SKM-1 (cell line): Measurements from ENCODE around the gene UBE2D3.

Experiments
- DNase-seq: peaks from one replicate; lab custom pipeline; 2025; ENCODE audit not compliant: unreplicated experiment; lab: John Stamatoyannopoulos, UW

The UBE2D3 gene

DNA sequence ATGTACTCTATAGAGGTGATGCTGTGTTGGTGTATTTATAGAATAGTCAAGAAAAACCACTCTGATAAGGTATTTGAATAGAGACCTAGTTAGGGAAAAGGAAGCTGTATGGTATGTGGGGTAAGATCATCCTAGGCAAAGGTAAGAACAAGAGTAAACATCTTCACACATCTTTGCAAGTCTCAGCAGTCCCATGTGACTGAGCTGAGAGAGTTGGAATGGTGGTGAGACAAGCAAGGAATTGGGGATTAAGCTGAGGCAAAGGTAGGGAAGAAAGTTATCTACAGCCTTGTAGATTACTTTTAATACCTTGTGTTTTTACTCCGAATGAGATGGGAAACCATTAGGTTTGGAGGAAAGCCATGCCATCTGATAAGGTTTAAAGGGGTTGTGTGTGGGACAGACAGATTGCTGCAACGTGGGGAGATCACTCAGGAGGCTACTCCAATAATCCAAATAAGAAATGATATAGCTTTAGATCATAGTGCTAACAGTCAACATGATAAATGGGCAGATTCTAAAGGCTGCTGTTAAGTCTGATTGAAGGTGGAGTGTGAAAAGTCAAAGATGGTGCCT lies 34.9 kb downstream of the UBE2D3 start:
- no peak for DNase-seq

DNA sequence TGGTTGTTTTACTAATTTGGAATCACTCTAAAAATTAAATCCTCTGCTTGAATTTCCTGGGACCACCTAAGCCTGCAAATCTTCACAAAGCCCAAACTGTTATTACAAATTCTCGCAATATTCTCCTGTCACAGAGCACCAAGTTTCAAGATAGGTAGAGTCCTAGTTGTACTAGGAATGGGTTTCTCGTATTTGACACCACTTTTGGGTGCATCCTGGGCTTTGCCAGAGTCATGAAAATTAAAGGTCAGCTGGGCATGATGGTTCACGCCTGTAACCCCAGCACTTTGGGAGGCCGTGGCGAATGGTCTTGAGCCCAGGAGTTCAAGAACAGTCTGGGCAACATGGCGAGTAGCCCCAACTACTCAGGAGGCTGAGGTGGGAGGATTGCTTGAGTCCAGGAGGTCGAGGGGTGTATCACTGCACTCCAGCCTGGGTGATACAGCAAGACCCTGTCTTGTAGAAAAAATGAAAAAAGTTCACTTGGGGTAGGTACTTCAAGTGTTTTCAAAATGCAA lies 36.0 kb downstream of the UBE2D3 start:
- DNase-seq, result no peak

DNA sequence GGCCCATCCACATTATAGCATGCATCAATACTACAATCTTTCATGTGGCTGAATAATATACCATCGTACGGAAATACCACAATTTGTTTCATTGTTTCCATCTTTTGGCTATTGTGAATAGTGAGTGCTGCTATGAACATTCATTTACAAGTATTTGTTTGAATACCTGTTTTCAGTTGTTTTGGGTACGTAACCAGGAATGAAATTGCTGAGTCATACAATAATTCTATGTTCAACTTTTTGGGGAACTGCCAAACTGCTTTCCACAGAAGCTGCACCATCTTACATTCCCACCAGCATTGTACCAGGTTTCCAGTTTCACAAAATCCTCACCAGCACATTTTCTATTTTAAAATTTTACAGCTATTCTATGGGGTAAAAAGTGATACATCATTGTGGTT lies 38.0 kb downstream of the UBE2D3 start:
- no peak for DNase-seq

DNA sequence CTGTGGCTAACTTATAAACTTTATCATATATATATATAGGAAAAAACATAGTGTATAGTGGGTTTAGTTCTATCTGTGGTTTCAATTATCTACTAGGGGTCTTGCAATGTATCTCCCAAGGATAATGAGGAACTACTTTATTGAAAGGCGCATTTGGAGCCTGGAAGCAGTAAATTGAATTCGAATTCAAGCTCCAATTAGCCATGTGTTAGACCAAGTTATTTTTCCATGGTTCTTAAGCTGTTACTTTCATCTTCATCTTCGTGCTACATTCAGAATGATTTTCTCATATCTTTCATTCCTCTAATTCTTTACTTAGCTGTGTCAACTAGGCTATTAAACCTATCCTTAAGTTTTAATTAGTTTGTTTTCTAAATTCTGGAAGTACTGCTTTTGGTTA lies 39.4 kb downstream of the UBE2D3 start:
- no peak for DNase-seq

DNA sequence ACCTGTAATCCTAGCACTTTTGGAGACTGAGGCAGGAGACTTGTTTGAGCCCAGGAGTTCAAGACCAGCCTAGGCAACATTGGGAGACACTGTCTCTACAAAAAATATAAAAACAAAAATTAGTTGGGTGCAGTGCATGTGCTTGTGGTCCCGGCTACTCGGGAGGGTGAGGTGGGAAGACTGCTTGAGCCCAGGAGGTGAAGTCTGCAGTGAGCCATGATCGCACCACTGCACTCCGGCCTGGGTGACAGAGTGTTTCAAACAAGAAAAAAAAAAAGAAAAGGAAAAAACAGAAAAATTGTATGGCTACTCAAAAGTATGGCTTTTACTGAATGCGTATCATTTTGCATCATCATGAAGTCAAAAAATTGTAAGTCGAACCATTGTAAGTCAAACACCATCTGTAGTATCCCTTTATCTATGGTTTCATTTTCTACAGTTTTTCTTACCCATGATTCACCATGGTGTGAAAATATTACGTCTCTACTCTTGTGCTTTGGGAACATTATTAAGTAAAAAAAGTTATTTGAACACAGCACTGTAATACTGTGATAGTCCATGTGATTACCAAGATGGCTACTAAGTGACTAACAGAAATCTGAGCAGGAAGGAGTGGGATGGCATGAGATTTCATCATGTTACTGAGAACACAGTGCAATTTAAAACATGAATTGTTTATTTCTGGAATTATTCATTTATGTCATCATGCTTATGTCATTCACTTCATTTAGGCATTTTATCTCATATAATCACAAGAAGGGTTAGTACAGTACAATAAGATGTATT lies 40.1 kb downstream of the UBE2D3 start:
- DNase-seq, result no peak

DNA sequence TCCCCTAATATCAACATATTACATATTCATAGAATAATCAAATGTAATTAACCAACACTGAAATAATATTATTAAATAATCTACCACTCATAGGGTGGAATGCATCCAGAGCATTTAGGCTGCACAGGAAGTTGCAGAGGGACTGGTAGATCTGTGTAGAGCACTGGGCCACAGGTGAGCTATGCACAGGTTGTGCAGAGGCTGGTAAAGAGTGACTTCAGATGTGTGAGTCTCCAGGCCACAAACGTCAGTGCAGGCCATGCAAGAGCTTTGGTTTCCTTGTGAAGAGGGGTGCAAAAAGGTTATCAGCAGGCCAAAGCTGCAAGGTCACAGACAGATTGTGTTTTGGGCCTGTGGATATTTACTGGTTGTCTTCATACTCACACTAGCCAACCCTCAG lies 41.1 kb downstream of the UBE2D3 start:
- DNase-seq, result no peak

DNA sequence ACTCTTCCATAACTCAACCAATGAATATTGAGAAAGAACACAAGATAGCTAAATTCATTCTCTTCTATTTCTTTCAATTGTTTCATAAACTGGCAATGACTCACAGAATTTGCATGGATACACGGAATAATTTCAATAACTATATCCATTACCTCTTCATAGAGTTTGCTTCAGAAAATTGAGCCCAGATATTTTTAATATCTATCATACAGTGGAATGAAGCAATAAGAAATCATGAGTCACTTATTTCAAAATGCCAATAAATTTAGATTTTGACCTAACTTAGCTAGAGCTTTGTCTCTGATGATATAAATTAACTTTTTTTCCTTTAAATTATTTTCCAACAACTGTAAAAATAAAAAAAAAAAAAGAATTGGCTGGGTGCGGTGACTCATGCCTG lies 44.3 kb downstream of the UBE2D3 start:
- DNase-seq, result no peak

DNA sequence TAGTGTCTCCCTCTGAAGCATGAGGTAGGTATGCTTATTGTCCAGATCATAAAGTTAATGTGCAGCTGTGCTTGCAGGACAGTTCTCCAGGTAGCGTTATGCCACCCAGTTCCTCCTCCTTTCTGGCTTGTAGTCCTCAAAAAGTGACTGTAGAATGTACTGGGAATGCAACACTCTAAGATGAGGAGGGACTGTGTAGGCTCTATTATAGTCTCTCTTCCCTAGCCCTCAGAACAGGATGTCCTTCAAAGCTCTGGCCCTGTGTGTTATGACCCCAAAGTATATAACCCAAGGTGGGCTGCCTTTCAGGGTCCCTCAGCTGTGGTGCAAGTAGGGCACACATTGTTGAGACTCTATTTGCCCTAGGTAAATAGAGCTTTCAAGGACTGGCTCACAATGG lies 45.8 kb downstream of the UBE2D3 start:
- DNase-seq, result no peak

DNA sequence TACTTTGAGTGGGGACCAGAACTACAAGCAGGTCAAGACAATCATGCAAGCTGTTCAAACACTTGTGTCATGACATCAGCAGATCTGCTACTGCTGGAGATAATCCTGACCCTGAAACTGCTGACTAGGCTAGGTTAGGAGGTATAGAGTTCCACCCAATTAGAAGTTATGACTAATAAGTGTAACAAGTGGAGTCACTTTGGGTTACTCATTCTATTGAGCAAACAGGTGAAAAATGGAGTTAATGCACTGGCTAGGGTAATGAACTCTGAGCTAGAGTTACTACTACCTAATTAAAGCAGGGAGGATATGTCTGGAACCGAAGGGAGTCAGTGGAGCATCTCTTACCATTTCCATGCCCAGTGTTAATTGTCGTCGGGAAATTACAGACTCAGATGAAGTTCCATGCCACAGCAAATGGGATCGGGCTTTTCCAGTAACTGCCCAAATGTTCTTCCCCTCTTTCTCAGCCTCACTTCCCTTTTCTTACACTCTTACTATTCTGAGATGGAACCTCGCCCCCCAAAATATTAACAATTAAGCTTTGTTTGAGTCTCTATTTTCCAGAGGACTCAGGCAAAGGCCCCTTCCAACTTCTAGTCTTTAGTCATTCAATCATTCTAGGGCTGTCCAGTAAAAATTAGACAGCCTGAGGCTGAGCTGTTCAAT lies 46.7 kb downstream of the UBE2D3 start:
- DNase-seq, result no peak

DNA sequence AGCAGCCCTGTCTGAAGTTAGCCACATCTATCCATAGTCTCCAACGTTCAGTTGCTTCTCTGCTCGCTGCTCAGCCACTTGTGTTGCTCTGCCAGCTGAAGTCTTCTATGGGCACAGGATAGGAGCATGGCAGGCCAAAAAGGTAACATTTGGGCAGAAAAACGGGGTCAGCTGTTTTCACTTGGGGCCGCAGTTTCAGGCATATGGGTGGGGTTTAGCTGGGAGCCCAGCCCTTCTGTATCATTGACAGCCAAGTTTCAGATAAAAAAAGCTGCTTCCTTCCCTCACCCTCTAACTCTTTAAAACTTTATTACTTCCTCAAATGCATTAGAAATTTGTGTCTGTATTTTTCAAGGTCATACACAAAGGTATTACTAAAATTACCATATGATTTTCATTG lies 48.1 kb downstream of the UBE2D3 start:
- no peak for DNase-seq

DNA sequence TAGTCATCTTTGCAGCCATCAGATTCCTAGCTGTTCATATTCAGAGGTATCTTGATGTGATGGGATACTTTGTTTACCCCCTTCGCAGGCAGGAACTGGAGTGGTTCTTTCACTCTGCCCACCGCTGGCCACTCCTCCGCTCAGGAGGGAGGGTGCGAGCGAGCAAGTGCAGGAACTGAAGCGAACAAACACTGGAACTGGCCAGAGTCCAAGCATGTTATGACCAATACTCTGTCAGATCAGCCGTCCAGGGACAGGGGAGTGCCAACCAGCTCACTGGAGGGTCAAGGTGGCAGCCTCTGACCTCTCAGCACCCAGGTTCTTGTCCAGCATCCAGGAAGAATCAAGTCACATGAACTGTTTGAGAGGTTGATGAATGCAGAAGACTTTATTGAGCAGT lies 48.6 kb downstream of the UBE2D3 start:
- DNase-seq, result no peak

DNA sequence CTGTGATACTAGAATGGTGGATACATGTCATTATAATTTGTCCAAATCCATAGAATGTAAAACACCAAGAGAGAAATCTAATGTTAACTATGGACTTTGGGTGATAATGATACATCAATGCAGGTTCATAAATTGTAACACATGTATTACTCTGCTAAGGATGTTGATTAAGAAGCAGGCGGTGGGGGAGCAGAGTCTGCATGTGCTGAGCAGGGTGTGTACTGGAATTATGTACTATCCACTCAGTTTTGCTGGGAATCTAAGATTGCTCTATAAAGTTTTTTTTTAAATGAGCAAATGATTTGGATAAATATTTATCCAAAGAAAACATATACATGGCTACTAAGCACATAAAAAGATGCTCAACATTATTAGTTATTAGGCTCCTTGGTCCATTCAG lies 51.5 kb downstream of the UBE2D3 start:
- no peak for DNase-seq

DNA sequence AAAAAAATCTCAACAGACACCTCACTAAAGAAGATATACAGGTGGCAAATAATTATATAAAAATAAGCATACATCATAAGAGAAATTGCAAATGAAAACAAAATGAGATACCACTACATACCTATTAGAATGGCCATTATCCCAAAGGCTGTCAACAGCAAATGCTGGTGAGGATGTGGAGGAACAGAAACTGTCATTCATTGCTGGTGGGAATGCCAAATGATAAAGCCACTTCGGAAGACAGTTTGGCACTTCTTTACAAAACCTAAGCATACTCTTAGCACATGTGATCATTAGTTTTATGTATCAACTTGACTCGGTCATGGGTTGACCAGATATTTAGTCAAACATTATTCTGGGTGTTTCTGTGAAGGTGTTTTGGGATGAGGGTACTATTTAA lies 53.1 kb downstream of the UBE2D3 start:
- DNase-seq, result no peak

DNA sequence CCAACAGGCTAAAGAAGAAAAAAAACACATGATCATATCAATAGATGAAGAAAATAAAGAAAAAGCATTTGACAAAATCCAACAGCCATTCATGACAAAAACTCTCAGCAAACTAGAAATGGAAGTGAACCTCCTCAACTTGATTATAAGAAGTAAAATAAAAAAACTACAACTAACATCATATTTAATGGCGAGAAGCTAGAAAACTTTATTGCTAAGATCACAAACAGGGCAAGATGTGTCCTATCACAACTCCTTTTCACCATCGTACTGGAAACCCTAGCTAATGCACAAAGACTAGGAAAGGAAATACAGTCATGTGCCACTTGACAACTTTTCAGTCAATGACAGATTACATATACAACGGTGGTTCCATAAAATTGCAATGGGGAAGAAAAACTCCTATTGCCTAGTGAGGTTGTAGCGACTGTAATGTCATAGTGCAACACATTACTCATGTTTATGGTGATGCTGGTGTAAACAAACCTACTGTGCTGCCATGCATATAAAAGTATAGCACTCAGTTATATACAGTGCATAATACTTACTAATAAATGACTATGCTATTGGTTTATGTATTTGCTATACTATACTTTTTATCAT lies 54.5 kb downstream of the UBE2D3 start:
- no peak for DNase-seq

DNA sequence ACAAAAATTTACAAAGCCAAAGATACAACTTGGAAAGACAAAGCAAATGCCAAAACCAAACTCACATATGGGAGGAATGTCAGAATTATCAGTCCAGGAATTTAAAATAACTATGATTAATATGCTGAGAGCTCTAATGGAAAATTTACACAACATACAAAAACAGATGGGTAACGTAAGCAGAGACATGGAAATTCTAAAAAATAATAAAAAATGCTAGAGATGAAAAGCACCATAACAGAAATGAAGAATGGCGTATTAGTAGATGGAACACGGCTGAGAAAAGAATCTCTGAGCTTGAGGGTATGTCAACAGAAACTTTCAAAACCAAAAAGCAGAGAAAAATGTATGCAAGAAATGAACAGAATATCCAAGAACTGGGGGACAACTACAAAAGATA lies 62.5 kb downstream of the UBE2D3 start:
- no peak for DNase-seq

DNA sequence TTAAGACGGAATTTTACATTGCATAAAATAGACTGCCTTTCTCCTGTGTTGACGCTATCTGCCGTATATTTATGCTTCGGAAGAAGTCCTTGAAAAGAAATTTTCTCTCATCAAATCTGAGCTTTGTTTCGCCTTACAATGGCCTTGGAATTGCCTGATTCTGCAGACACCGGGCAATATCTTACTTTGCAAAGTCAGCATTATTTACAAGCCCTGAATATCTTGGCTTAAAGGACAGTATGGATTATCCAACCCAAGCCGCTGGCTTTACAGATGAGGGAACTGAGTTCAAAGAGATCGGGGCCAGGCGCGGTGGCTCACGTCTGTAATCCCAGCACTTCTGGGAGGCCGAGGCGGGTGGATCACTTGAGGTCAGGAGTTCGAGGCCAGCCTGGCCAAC lies 65.4 kb downstream of the UBE2D3 start:
- no peak for DNase-seq

DNA sequence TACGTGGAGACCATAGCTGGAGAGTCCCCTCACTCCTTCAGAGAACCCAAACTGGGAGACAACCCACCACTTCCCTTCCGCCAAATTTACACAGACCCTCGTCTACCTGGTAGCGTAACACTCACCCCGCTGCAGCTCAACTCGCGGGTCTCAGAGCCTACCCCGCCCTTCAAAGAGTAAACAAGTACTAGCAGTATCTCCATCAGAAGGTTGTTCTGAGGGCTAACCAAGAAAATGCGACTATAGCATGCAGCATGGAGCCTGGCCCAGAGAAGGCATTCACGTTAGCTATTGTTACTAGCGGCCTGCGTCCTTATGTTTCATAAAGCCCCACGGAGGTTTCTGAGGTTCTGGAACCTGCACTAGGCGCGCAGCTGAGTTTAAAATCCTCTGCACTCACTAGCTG lies 66.1 kb downstream of the UBE2D3 start:
- DNase-seq, result no peak

DNA sequence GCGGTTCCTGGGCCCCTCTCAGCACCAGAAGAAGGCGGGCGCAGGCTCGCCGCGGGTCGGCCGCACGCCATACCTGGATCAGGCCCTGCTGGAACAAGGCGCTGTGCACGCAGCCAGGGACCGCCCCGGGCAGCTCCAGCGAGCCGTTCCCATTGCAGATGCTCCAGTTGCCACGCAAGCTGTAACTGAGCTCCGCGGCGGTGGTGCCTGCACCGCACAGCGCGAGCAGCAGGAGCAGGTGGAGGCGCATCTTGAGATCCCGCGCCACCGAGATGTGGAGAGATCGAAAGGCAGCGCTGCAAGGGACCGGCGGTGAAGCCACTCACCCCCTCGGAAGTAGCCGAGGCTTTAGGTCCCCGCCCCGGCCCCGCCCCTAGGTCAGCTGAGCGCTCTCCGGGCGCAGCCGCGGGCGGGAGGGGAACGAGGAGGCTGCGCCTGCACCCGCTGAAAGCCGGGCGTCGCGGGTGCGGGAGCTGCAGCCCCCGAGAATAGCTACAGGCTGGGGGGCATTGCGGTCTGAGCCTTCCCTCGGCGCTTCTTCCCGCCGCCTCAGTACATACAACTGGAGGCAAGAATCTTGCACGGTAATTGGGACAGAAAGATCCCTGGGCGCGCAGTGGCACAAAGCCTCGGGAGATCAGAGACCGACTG lies 66.6 kb downstream of the UBE2D3 start, which contains the start of gene MANBA:
Gene MANBA (minus strand): TSS at position 324 of the 651 bp plus-strand sequence. CDS start 74 bp downstream, at position 250.
- DNase-seq, result peak; percentile 61

DNA sequence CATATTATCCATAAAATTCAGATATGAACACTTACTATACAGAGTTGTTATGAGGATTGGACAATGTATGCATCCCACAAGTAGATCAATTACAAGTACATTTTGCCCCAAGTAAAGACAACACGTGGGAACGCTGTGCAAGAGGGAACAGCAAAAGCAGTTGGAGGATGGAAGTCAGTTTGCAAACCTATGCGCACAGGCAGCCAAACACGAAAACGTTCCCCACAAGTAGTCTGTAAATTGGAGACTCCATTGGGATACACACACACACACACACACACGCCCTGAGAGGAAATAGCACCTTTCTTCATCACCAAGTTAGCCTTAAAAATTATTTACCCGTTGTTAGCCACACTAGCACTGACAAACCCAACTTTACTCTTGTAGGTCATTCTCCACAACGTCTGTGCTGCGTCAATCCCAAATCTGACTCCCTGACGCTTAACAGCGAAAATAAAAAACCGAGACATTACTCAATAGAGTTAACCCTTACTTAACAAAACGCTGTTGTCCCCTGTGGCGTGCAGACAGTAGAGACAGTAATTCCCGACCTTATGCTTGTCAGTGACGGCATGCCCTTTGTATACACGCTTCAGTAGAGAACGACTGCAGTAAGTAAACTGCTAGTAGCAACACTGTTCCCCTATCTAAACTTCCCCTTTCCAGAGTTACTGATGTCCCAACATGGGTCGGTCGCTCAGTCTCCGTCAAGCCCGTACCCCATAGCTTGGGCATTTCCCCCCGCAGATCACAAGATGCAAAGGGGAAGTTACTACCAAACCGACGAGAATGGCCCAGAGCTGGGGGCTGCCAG lies 67.3 kb downstream of the UBE2D3 start:
- peak; percentile 94 for DNase-seq
